Measurements from ENCODE around the gene CTNNA2. TPM values are rescaled to one million over a fixed set of nuclear protein-coding genes. Genes with fewer than 3 reads are reported as not detected.

Gene CTNNA2
- polyA plus RNA-seq, 4 donors, result 0.27 to 2.8 (median 1.3) TPM; not detected in 1

GRCh38 chr2:80338794-80339193 lies 825.9 kb downstream of the CTNNA2 start:
- Histone ChIP-seq H3K4me3 (ENCODE audit: low read depth in 1 of 3, low read length in 3 of 3) (no peak overlapping the region), H3K9me3 (ENCODE audit: control insufficient read depth in 2 of 2, insufficient read depth in 1 of 2, low read depth in 1 of 2, low read length in 1 of 2) (no peaks in the 10 kb centered on the region), H3K4me1 (ENCODE audit: control insufficient read depth in 3 of 3, insufficient read depth in 2 of 3, low read depth in 1 of 3, low read length in 2 of 3) (no peaks in the 10 kb centered on the region), H3K27ac (ENCODE audit: low read depth in 1 of 3, low read length in 2 of 3) (no peak overlapping the region), H3K36me3 (ENCODE audit: control insufficient read depth in 3 of 3, insufficient read depth in 2 of 3, low read depth in 1 of 3, low read length in 3 of 3) (no peaks in the 10 kb centered on the region), H3K27me3 (ENCODE audit: control insufficient read depth in 3 of 3, insufficient read depth in 3 of 3, low read length in 3 of 3) (no peaks in the 10 kb centered on the region)
- DNase-seq, result no peak
- no peak for FAIRE-seq
- WGBS, 3 donors, result 48 to 61% (median 53%) methylated on average over 2 of the region's 2 CpGs

- no peak for DNase-seq
- Histone ChIP-seq H3K27ac (ENCODE audit: low read depth in 1 of 3, low read length in 2 of 3) (no peak overlapping the region), H3K27me3 (ENCODE audit: control insufficient read depth in 3 of 3, insufficient read depth in 3 of 3, low read length in 3 of 3) (no peaks in the 10 kb centered on the region), H3K36me3 (ENCODE audit: control insufficient read depth in 3 of 3, insufficient read depth in 2 of 3, low read depth in 1 of 3, low read length in 3 of 3) (no peaks in the 10 kb centered on the region), H3K9me3 (ENCODE audit: control insufficient read depth in 2 of 2, insufficient read depth in 1 of 2, low read depth in 1 of 2, low read length in 1 of 2) (no peaks in the 10 kb centered on the region), H3K4me3 (ENCODE audit: low read depth in 1 of 3, low read length in 3 of 3) (no peak overlapping the region), H3K4me1 (ENCODE audit: control insufficient read depth in 3 of 3, insufficient read depth in 2 of 3, low read depth in 1 of 3, low read length in 2 of 3) (no peaks in the 10 kb centered on the region)
- 84 to 90% (median 87%) methylated on average over 3 of the region's 3 CpGs for WGBS, 3 donors
- FAIRE-seq, result no peak
Observed at GRCh38 chr2:80340022-80340421, 827.2 kb downstream of the CTNNA2 start.

- FAIRE-seq, result no peak
- 78 to 93% (median 79%) methylated on average over 1 of the region's 1 CpG for WGBS, 3 donors
Observed at GRCh38 chr2:80348078-80348477, 835.2 kb downstream of the CTNNA2 start.

GRCh38 chr2:80348953-80349352 lies 836.1 kb downstream of the CTNNA2 start:
- no peaks in the 10 kb centered on the region for H3K9me3 ChIP-seq (ENCODE audit: control insufficient read depth in 2 of 2, insufficient read depth in 1 of 2, low read depth in 1 of 2, low read length in 1 of 2)
- no peaks in the 10 kb centered on the region for H3K27me3 ChIP-seq (ENCODE audit: control insufficient read depth in 3 of 3, insufficient read depth in 3 of 3, low read length in 3 of 3)
- DNase-seq (no peak), FAIRE-seq (no peak)
- H3K36me3 ChIP-seq (ENCODE audit: control insufficient read depth in 3 of 3, insufficient read depth in 2 of 3, low read depth in 1 of 3, low read length in 3 of 3), result no peaks in the 10 kb centered on the region
- no peak overlapping the region for H3K27ac ChIP-seq (ENCODE audit: low read depth in 1 of 3, low read length in 2 of 3)
- no peaks in the 10 kb centered on the region for H3K4me1 ChIP-seq (ENCODE audit: control insufficient read depth in 3 of 3, insufficient read depth in 2 of 3, low read depth in 1 of 3, low read length in 2 of 3)
- H3K4me3 ChIP-seq (ENCODE audit: low read depth in 1 of 3, low read length in 3 of 3), result no peak overlapping the region

More at GRCh38 chr2:80348078-80348477, 835.2 kb downstream of the CTNNA2 start:
- Histone ChIP-seq H3K4me3 (ENCODE audit: low read depth in 1 of 3, low read length in 3 of 3) (no peak overlapping the region), H3K27ac (ENCODE audit: low read depth in 1 of 3, low read length in 2 of 3) (no peak overlapping the region), H3K4me1 (ENCODE audit: control insufficient read depth in 3 of 3, insufficient read depth in 2 of 3, low read depth in 1 of 3, low read length in 2 of 3) (no peaks in the 10 kb centered on the region), H3K27me3 (ENCODE audit: control insufficient read depth in 3 of 3, insufficient read depth in 3 of 3, low read length in 3 of 3) (no peaks in the 10 kb centered on the region), H3K36me3 (ENCODE audit: control insufficient read depth in 3 of 3, insufficient read depth in 2 of 3, low read depth in 1 of 3, low read length in 3 of 3) (no peaks in the 10 kb centered on the region), H3K9me3 (ENCODE audit: control insufficient read depth in 2 of 2, insufficient read depth in 1 of 2, low read depth in 1 of 2, low read length in 1 of 2) (no peaks in the 10 kb centered on the region)
- no peak for DNase-seq

- H3K9me3 ChIP-seq (ENCODE audit: control insufficient read depth in 2 of 2, insufficient read depth in 1 of 2, low read depth in 1 of 2, low read length in 1 of 2), result no peaks in the 10 kb centered on the region
- 74 to 87% (median 86%) methylated on average over 3 of the region's 3 CpGs for WGBS, 3 donors
- DNase-seq (no peak), FAIRE-seq (no peak)
- no peaks in the 10 kb centered on the region for H3K36me3 ChIP-seq (ENCODE audit: control insufficient read depth in 3 of 3, insufficient read depth in 2 of 3, low read depth in 1 of 3, low read length in 3 of 3)
- H3K27ac ChIP-seq (ENCODE audit: low read depth in 1 of 3, low read length in 2 of 3), result no peak overlapping the region
- no peak overlapping the region for H3K4me3 ChIP-seq (ENCODE audit: low read depth in 1 of 3, low read length in 3 of 3)
- no peaks in the 10 kb centered on the region for H3K27me3 ChIP-seq (ENCODE audit: control insufficient read depth in 3 of 3, insufficient read depth in 3 of 3, low read length in 3 of 3)
- H3K4me1 ChIP-seq (ENCODE audit: control insufficient read depth in 3 of 3, insufficient read depth in 2 of 3, low read depth in 1 of 3, low read length in 2 of 3), result no peaks in the 10 kb centered on the region
Observed at GRCh38 chr2:80351231-80351630, 838.4 kb downstream of the CTNNA2 start.

GRCh38 chr2:80354858-80355257 lies 842.0 kb downstream of the CTNNA2 start:
- WGBS, 3 donors, result 79 to 86% (median 85%) methylated on average over 1 of the region's 1 CpG
- Histone ChIP-seq H3K9me3 (ENCODE audit: control insufficient read depth in 2 of 2, insufficient read depth in 1 of 2, low read depth in 1 of 2, low read length in 1 of 2) (no peaks in the 10 kb centered on the region), H3K36me3 (ENCODE audit: control insufficient read depth in 3 of 3, insufficient read depth in 2 of 3, low read depth in 1 of 3, low read length in 3 of 3) (no peaks in the 10 kb centered on the region), H3K27me3 (ENCODE audit: control insufficient read depth in 3 of 3, insufficient read depth in 3 of 3, low read length in 3 of 3) (no peaks in the 10 kb centered on the region), H3K4me3 (ENCODE audit: low read depth in 1 of 3, low read length in 3 of 3) (no peak overlapping the region), H3K27ac (ENCODE audit: low read depth in 1 of 3, low read length in 2 of 3) (no peak overlapping the region), H3K4me1 (ENCODE audit: control insufficient read depth in 3 of 3, insufficient read depth in 2 of 3, low read depth in 1 of 3, low read length in 2 of 3) (no peaks in the 10 kb centered on the region)
- no peak for DNase-seq
- FAIRE-seq, result no peak

- FAIRE-seq (no peak), DNase-seq (no peak)
- no peak overlapping the region for H3K4me3 ChIP-seq (ENCODE audit: low read depth in 1 of 3, low read length in 3 of 3)
- no peaks in the 10 kb centered on the region for H3K4me1 ChIP-seq (ENCODE audit: control insufficient read depth in 3 of 3, insufficient read depth in 2 of 3, low read depth in 1 of 3, low read length in 2 of 3)
- no peak overlapping the region for H3K27ac ChIP-seq (ENCODE audit: low read depth in 1 of 3, low read length in 2 of 3)
- H3K36me3 ChIP-seq (ENCODE audit: control insufficient read depth in 3 of 3, insufficient read depth in 2 of 3, low read depth in 1 of 3, low read length in 3 of 3), result no peaks in the 10 kb centered on the region
- no peaks in the 10 kb centered on the region for H3K9me3 ChIP-seq (ENCODE audit: control insufficient read depth in 2 of 2, insufficient read depth in 1 of 2, low read depth in 1 of 2, low read length in 1 of 2)
- no peaks in the 10 kb centered on the region for H3K27me3 ChIP-seq (ENCODE audit: control insufficient read depth in 3 of 3, insufficient read depth in 3 of 3, low read length in 3 of 3)
Observed at GRCh38 chr2:80361904-80362303, 849.1 kb downstream of the CTNNA2 start.

GRCh38 chr2:80363330-80363729 lies 850.5 kb downstream of the CTNNA2 start:
- no peaks in the 10 kb centered on the region for H3K27me3 ChIP-seq (ENCODE audit: control insufficient read depth in 3 of 3, insufficient read depth in 3 of 3, low read length in 3 of 3)
- H3K4me1 ChIP-seq (ENCODE audit: control insufficient read depth in 3 of 3, insufficient read depth in 2 of 3, low read depth in 1 of 3, low read length in 2 of 3), result no peaks in the 10 kb centered on the region
- H3K36me3 ChIP-seq (ENCODE audit: control insufficient read depth in 3 of 3, insufficient read depth in 2 of 3, low read depth in 1 of 3, low read length in 3 of 3), result no peaks in the 10 kb centered on the region
- FAIRE-seq (no peak), DNase-seq (no peak)
- H3K9me3 ChIP-seq (ENCODE audit: control insufficient read depth in 2 of 2, insufficient read depth in 1 of 2, low read depth in 1 of 2, low read length in 1 of 2), result no peaks in the 10 kb centered on the region
- no peak overlapping the region for H3K4me3 ChIP-seq (ENCODE audit: low read depth in 1 of 3, low read length in 3 of 3)
- H3K27ac ChIP-seq (ENCODE audit: low read depth in 1 of 3, low read length in 2 of 3), result no peak overlapping the region
- WGBS, 3 donors, result 58 to 65% (median 58%) methylated on average over 5 of the region's 5 CpGs

- no peaks in the 10 kb centered on the region for H3K27me3 ChIP-seq (ENCODE audit: control insufficient read depth in 3 of 3, insufficient read depth in 3 of 3, low read length in 3 of 3)
- no peak overlapping the region for H3K27ac ChIP-seq (ENCODE audit: low read depth in 1 of 3, low read length in 2 of 3)
- H3K9me3 ChIP-seq (ENCODE audit: control insufficient read depth in 2 of 2, insufficient read depth in 1 of 2, low read depth in 1 of 2, low read length in 1 of 2), result no peaks in the 10 kb centered on the region
- no peaks in the 10 kb centered on the region for H3K36me3 ChIP-seq (ENCODE audit: control insufficient read depth in 3 of 3, insufficient read depth in 2 of 3, low read depth in 1 of 3, low read length in 3 of 3)
- FAIRE-seq (no peak), DNase-seq (no peak)
- no peaks in the 10 kb centered on the region for H3K4me1 ChIP-seq (ENCODE audit: control insufficient read depth in 3 of 3, insufficient read depth in 2 of 3, low read depth in 1 of 3, low read length in 2 of 3)
- no peak overlapping the region for H3K4me3 ChIP-seq (ENCODE audit: low read depth in 1 of 3, low read length in 3 of 3)
- 16 to 31% (median 27%) methylated on average over 7 of the region's 7 CpGs for WGBS, 3 donors
Observed at GRCh38 chr2:80363791-80364349, 851.0 kb downstream of the CTNNA2 start.

Measured in small intestine (tissue), 7 donors.